IMR-90 (cell line): ENCODE measurements around the gene PDE6A. TPM values are rescaled to one million over a fixed set of nuclear protein-coding genes. Genes with fewer than 3 reads are reported as not detected.

Experiments used
- ATAC-seq: fragments of 200-7000 bp; cut with Tn5 transposase; 2 replicates; pipeline ENCODE4 v1.9.1; 2020; ENCODE audit warnings: low read depth, mild to moderate bottlenecking, moderate library complexity
- BruUV-seq: library from RNA; stranded (reverse); fragments of 400-500 nt; replicated peaks from 2 replicates; lab custom pipeline; 2021; lab: Mats Ljungman, UMichigan
- CTCF ChIA-PET: fragments of 300-600 bp; formaldehyde crosslinking; extraction: SDS; loops from one replicate; lab custom pipeline; 2021; ENCODE audit warnings: antibody characterized with exemption; lab: Yijun Ruan, JAX
- POLR2A ChIA-PET: fragments of 300-600 bp; sonication (Branson Sonifier 250); formaldehyde crosslinking; loops from one replicate; lab custom pipeline; 2022; ENCODE audit warnings: antibody characterized with exemption; ENCODE audit not compliant: unreplicated experiment; lab: Charles Lee
- DNase-seq: peaks from one replicate; pipeline ENCODE4 v3.0.0; 2013
- H2AFZ ChIP-seq: replicated peaks from 2 replicates; pipeline ENCODE3; 2013; ENCODE audit warnings: low read length, mild to moderate bottlenecking; ENCODE audit not compliant: poor library complexity
- H2AK5ac ChIP-seq: 2 replicates; pipeline ENCODE4 v1.6.1; 2013; ENCODE audit warnings: low read depth, low read length, inconsistent platforms
- H2AK9ac ChIP-seq: replicated peaks from 2 replicates; pipeline ENCODE3; 2013; ENCODE audit warnings: mild to moderate bottlenecking, low read depth, low read length, moderate library complexity; ENCODE audit not compliant: poor library complexity
- H2BK120ac ChIP-seq: 2 replicates; pipeline ENCODE4 v1.6.1; 2013; ENCODE audit warnings: low read depth, low read length, inconsistent platforms
- H2BK15ac ChIP-seq: 3 replicates; pipeline ENCODE4 v1.6.1; 2013; ENCODE audit warnings: low read depth, low read length, inconsistent platforms
- H2BK20ac ChIP-seq: 2 replicates; pipeline ENCODE4 v1.6.1; 2013; ENCODE audit warnings: low read depth, mild to moderate bottlenecking, inconsistent platforms, low read length, moderate library complexity
- H2BK5ac ChIP-seq: 2 replicates; pipeline ENCODE4 v1.6.1; 2013; ENCODE audit warnings: mild to moderate bottlenecking, low read depth, low read length, inconsistent platforms; ENCODE audit not compliant: poor library complexity, severe bottlenecking
- H3K14ac ChIP-seq: replicated peaks from 2 replicates; pipeline ENCODE4 v1.6.1; 2013; ENCODE audit warnings: low read depth, low read length, inconsistent platforms
- H3K18ac ChIP-seq: 2 replicates; pipeline ENCODE4 v1.6.1; 2013; ENCODE audit warnings: low read depth, low read length, control low read depth
- H3K23ac ChIP-seq: 2 replicates; pipeline ENCODE4 v1.6.1; 2013; ENCODE audit warnings: low read depth, low read length, inconsistent platforms
- H3K27ac ChIP-seq: 2 replicates; pipeline ENCODE4 v1.5.1; 2013; ENCODE audit warnings: mild to moderate bottlenecking, control low read depth, low read length; ENCODE audit not compliant: insufficient read depth
- H3K27me3 ChIP-seq: 2 replicates; pipeline ENCODE4 v1.6.1; 2013; ENCODE audit warnings: low read length; ENCODE audit not compliant: control insufficient read depth, insufficient read depth
- H3K36me3 ChIP-seq: 2 replicates; pipeline ENCODE4 v1.6.1; 2013; ENCODE audit warnings: low read length, mixed read lengths; ENCODE audit not compliant: control insufficient read depth, insufficient read depth
- H3K4ac ChIP-seq: 2 replicates; pipeline ENCODE4 v1.6.1; 2013; ENCODE audit warnings: low read depth, low read length, inconsistent platforms
- H3K4me1 ChIP-seq: 2 replicates; pipeline ENCODE4 v1.6.1; 2013; ENCODE audit warnings: low read length, mixed read lengths; ENCODE audit not compliant: control insufficient read depth, insufficient read depth
- H3K4me2 ChIP-seq: 2 replicates; pipeline ENCODE4 v1.6.1; 2013; ENCODE audit warnings: low read depth, mild to moderate bottlenecking, control low read depth, low read length, moderate library complexity
- H3K4me3 ChIP-seq: 2 replicates; pipeline ENCODE4 v1.5.1; 2013; ENCODE audit warnings: low read depth, mild to moderate bottlenecking, control low read depth, low read length, moderate library complexity; ENCODE audit not compliant: insufficient read depth
- H3K56ac ChIP-seq: 2 replicates; pipeline ENCODE4 v1.6.1; 2013; ENCODE audit warnings: low read length, inconsistent platforms; ENCODE audit not compliant: insufficient read depth; ENCODE audit errors: extremely low read depth
- H3K79me1 ChIP-seq, 2 experiments: 2 replicates each; pipeline ENCODE4 v1.6.1; 2013; ENCODE audit warnings: low read length in 2 of 2, inconsistent platforms in 1 of 2, low read depth in 1 of 2
- H3K9ac ChIP-seq: 2 replicates; pipeline ENCODE4 v1.6.1; 2013; ENCODE audit warnings: low read depth, low read length, control low read depth
- H3K9me1 ChIP-seq: 2 replicates; pipeline ENCODE4 v1.6.1; 2013; ENCODE audit warnings: low read length, inconsistent platforms; ENCODE audit not compliant: insufficient read depth
- H3K9me3 ChIP-seq: 2 replicates; pipeline ENCODE4 v1.6.1; 2013; ENCODE audit warnings: low read length; ENCODE audit not compliant: control insufficient read depth, insufficient read depth
- H4K20me1 ChIP-seq: 2 replicates; pipeline ENCODE4 v1.6.1; 2013; ENCODE audit warnings: low read length, inconsistent platforms; ENCODE audit not compliant: insufficient read depth
- H4K5ac ChIP-seq: 2 replicates; pipeline ENCODE4 v1.6.1; 2013; ENCODE audit warnings: mild to moderate bottlenecking, low read depth, low read length, control low read depth
- H4K8ac ChIP-seq, 2 experiments: 2 replicates each; pipeline ENCODE4 v1.6.1; 2013; ENCODE audit warnings: low read depth in 2 of 2, low read length in 2 of 2, control low read depth in 1 of 2, inconsistent platforms in 1 of 2
- H4K91ac ChIP-seq: 2 replicates; pipeline ENCODE4 v1.6.1; 2013; ENCODE audit warnings: low read depth, low read length, inconsistent platforms; ENCODE audit not compliant: insufficient read depth
- BHLHE40 ChIP-seq: fragments of 150-350 bp; IDR thresholded peaks from 2 replicates; pipeline ENCODE4 v1.6.1; 2016; ENCODE audit warnings: mild to moderate bottlenecking, low read depth, low read length
- CEBPB ChIP-seq: IDR thresholded peaks from 2 replicates; pipeline ENCODE4 v1.6.1; 2012; ENCODE audit warnings: low read depth, low read length, improper control_type of control experiment
- CHD1 ChIP-seq: IDR thresholded peaks from 2 replicates; pipeline ENCODE4 v1.6.1; 2012; ENCODE audit warnings: low read depth, low read length, improper control_type of control experiment
- FOS ChIP-seq: fragments of 150-350 bp; IDR thresholded peaks from 2 replicates; pipeline ENCODE4 v1.6.1; 2016; ENCODE audit warnings: low read depth, low read length
- MAFK ChIP-seq: IDR thresholded peaks from 2 replicates; pipeline ENCODE4 v1.6.1; 2012; ENCODE audit warnings: low read depth, low read length, improper control_type of control experiment
- MAZ ChIP-seq: IDR thresholded peaks from 2 replicates; pipeline ENCODE4 v1.6.1; 2012; ENCODE audit warnings: low read depth, mild to moderate bottlenecking, low read length, improper control_type of control experiment, moderate library complexity, borderline replicate concordance
- MXI1 ChIP-seq: IDR thresholded peaks from 2 replicates; pipeline ENCODE4 v1.6.1; 2012; ENCODE audit warnings: low read depth, mild to moderate bottlenecking, low read length, moderate library complexity, borderline replicate concordance
- NFE2L2 ChIP-seq: fragments of 150-350 bp; IDR thresholded peaks from 2 replicates; pipeline ENCODE4 v1.6.1; 2016; ENCODE audit warnings: low read depth, mild to moderate bottlenecking, low read length
- POLR2A ChIP-seq: IDR thresholded peaks from 2 replicates; pipeline ENCODE4 v1.6.1; 2012; ENCODE audit warnings: mild to moderate bottlenecking, low read depth, low read length
- RAD21 ChIP-seq: IDR thresholded peaks from 2 replicates; pipeline ENCODE4 v1.6.1; 2012; ENCODE audit warnings: low read length, improper control_type of control experiment
- RFX5 ChIP-seq: IDR thresholded peaks from 2 replicates; pipeline ENCODE4 v1.8.0; 2012; ENCODE audit warnings: low read depth, mild to moderate bottlenecking, low read length, moderate library complexity
- SMC3 ChIP-seq: fragments of 150-350 bp; IDR thresholded peaks from 2 replicates; pipeline ENCODE4 v1.6.1; 2016; ENCODE audit warnings: low read depth, mild to moderate bottlenecking, antibody characterized with exemption, low read length, moderate library complexity
- WGBS, 2 experiments: methylation state at CpG; one replicate each; pipeline versions ENCODE4 v1.1.5 to v1.1.7; 2013; ENCODE audit warnings: missing lambda C conversion rate in 2 of 2; ENCODE audit not compliant: insufficient read length in 1 of 2; ENCODE audit errors: extremely low coverage in 2 of 2; 5-methylcytosine and 5-hydroxymethylcytosine counted together
- dilution Hi-C: fragments of 300-500 bp; cut with HindIII; formaldehyde crosslinking; loops from one replicate; pipeline ENCODE4 v1.14.3; 2018; ENCODE audit warnings: low sequenced_read_pairs; ENCODE audit not compliant: unreplicated experiment
- in situ Hi-C: fragments of 300-500 bp; cut with MboI; formaldehyde crosslinking; loops from 3 replicates; pipeline ENCODE4 v1.14.3; 2019; ENCODE audit warnings: low sequenced_read_pairs, inconsistent platforms, mixed read lengths
- intact Hi-C: fragments of 100-400 bp; cut with micrococcal nuclease; formaldehyde crosslinking; loops from 2 replicates; pipeline ENCODE4 v1.10.0; 2022
- polyA plus RNA-seq, 3 experiments: library from polyadenylated mRNA; depleted of rRNA; stranded (reverse); fragments of >200 nt; gene quantifications; 2 replicates each; pipeline ENCODE4 v1.2.3, GENCODE V29; 2012; ENCODE audit warnings: low replicate concordance in 1 of 3
- total RNA-seq: library from RNA; depleted of rRNA; stranded (reverse); fragments of >200 nt; gene quantifications from 2 replicates; pipeline ENCODE4 v1.2.3, GENCODE V29; 2012
- TF ChIP-seq, protein P1 (sequence below): fragments of 150-350 bp; IDR thresholded peaks from 2 replicates; pipeline ENCODE4 v1.6.1; 2017; ENCODE audit warnings: mild to moderate bottlenecking, antibody characterized with exemption, low read length, low read depth
- TF ChIP-seq, protein P2 (sequence below): fragments of 150-350 bp; IDR thresholded peaks from 2 replicates; pipeline ENCODE4 v1.6.1; 2016; ENCODE audit warnings: low read depth, mild to moderate bottlenecking, low read length, moderate library complexity, borderline replicate concordance
- TF ChIP-seq, protein P3 (sequence below): conservative IDR thresholded peaks from 2 replicates; pipeline ENCODE4 v1.5.1; 2012; ENCODE audit warnings: mild to moderate bottlenecking, low read depth, low read length, improper control_type of control experiment

PDE6A gene
- total and polyA plus RNA-seq, 2 of the 4 experiments (the other 2 are of a cell fraction): not detected

DNA sequence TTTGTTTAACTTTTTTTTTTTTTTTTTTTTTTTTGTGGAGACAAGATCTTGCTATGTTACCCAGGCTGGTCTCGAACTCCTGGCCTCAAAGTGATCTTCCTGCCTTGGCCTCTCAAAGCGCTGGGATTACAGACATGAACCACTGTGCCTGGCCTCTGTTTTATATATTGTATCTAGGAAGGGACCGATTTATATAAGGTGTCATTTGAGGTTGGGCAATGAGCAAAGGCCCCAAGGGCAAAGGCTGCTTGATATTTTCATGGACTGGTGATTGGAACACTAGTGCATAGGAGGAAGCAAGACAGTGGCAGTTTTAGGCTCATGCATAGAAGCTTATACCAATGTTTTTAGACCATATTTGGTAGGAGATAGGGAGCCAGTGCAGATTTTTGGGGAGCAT is 19.1 kb upstream of the PDE6A start:
- dilution Hi-C loops: no loop called here
- Histone ChIP-seq H2AFZ (no peak overlapping the region), H3K4me3 (no peak overlapping the region), H3K18ac (no peak overlapping the region), H2BK5ac (no peak overlapping the region), H4K5ac (no peak overlapping the region), H3K79me1 (peaks cover 0 to 14% of the 10 kb centered on the region in 2 experiments; a peak in 3 of 4 replicates), H3K4me2 (no peak overlapping the region), H3K9me3 (no peaks in the 10 kb centered on the region), H2BK15ac (no peak overlapping the region), H3K27me3 (no peaks in the 10 kb centered on the region), H4K91ac (no peak overlapping the region), H2AK9ac (no peak overlapping the region), H4K20me1 (no peaks in the 10 kb centered on the region), H2AK5ac (no peak overlapping the region), H3K23ac (no peak overlapping the region), H2BK120ac (no peak overlapping the region), H3K9me1 (peaks cover 7% of the 10 kb centered on the region), H3K56ac (no peak overlapping the region), H3K14ac (no peak overlapping the region), H3K27ac (no peak overlapping the region), H3K36me3 (no peaks in the 10 kb centered on the region), H2BK20ac (no peak overlapping the region), H3K4me1 (peaks cover 6% of the 10 kb centered on the region), H4K8ac (no peak overlapping the region), H3K9ac (no peak overlapping the region), H3K4ac (no peak overlapping the region)
- no TSS peak for BruUV-seq
- ChIA-PET CTCF (interaction anchor here (1.7 to 2.3 kb wide), 2 partner anchors 12 to 126 kb away, joined by 3 to 23 read pairs; no protein-coding TSS in a partner anchor), POLR2A (no interaction called here)
- TF ChIP-seq RAD21 (no peak), CEBPB (no peak), RFX5 (no peak), CHD1 (no peak), MXI1 (no peak), NFE2L2 (no peak), POLR2A (no peak), MAFK (no peak), MAZ (no peak), SMC3 (no peak), BHLHE40 (no peak), FOS (no peak)
- TF ChIP-seq, protein P1, sequence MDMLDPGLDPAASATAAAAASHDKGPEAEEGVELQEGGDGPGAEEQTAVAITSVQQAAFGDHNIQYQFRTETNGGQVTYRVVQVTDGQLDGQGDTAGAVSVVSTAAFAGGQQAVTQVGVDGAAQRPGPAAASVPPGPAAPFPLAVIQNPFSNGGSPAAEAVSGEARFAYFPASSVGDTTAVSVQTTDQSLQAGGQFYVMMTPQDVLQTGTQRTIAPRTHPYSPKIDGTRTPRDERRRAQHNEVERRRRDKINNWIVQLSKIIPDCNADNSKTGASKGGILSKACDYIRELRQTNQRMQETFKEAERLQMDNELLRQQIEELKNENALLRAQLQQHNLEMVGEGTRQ: no peak
- TF ChIP-seq, protein P2, sequence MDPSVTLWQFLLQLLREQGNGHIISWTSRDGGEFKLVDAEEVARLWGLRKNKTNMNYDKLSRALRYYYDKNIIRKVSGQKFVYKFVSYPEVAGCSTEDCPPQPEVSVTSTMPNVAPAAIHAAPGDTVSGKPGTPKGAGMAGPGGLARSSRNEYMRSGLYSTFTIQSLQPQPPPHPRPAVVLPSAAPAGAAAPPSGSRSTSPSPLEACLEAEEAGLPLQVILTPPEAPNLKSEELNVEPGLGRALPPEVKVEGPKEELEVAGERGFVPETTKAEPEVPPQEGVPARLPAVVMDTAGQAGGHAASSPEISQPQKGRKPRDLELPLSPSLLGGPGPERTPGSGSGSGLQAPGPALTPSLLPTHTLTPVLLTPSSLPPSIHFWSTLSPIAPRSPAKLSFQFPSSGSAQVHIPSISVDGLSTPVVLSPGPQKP: no peak
- TF ChIP-seq, protein P3, sequence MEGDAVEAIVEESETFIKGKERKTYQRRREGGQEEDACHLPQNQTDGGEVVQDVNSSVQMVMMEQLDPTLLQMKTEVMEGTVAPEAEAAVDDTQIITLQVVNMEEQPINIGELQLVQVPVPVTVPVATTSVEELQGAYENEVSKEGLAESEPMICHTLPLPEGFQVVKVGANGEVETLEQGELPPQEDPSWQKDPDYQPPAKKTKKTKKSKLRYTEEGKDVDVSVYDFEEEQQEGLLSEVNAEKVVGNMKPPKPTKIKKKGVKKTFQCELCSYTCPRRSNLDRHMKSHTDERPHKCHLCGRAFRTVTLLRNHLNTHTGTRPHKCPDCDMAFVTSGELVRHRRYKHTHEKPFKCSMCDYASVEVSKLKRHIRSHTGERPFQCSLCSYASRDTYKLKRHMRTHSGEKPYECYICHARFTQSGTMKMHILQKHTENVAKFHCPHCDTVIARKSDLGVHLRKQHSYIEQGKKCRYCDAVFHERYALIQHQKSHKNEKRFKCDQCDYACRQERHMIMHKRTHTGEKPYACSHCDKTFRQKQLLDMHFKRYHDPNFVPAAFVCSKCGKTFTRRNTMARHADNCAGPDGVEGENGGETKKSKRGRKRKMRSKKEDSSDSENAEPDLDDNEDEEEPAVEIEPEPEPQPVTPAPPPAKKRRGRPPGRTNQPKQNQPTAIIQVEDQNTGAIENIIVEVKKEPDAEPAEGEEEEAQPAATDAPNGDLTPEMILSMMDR: no peak
- DNase-seq (no peak), ATAC-seq (no peak)
- WGBS, 2 experiments: 100% methylated on average over 2 of the region's 3 CpGs; no CpG with 5 or more reads in 1 of the 2 experiments
- intact Hi-C loops: loop anchor here (5.0 kb wide), 1 partner anchor 111 kb away; no protein-coding TSS in a partner anchor
- in situ Hi-C loops: no loop called here
